ENCODE measurements around the gene ABCC4.

Gene ABCC4

DNA sequence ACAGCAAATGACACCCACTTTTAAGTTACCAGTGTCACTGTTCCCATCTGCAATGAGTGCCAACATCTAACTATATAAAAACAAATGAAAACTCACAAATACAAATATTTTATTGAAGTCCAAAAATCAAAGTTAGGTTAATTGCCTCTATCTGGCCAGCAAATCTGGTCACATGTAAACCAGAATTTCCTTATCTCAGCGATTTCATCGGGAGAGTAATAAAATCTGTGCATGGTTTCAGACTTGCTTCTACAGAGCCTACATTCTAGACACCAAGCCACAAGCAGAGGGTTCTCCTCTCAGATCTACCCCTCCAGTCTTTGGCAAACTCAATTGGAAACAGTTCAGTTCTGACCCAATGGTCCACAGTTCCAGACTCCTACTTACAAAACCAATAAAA, 189.6 kb downstream of the ABCC4 start:
- in situ Hi-C loops (cut with HindIII; ENCODE audit: low pct_ligation_motif_present, low pct_unique_long_range_greater_than_20kb, low sequenced_read_pairs): no loop called here
- no peak for DNase-seq

DNA sequence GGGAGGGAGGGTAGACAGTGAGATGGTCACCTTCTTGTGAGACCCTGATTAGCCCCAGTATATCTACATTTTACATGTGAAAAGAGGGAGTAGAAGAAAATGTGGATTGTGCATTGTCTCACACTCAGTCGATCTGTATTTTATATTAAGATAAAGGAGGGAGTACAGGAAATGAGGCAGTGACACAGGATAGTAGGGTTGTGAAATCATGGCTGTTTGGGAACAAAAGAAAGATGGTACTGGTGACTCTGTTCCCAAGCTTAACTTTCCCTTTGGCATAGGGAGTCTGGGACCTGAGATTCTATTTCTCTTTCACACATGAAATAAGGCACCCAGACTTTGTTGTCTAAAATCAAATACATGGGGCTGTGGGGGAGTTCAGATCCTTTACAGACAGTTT, 194.7 kb downstream of the ABCC4 start:
- DNase-seq: no peak
- in situ Hi-C loops (cut with HindIII; ENCODE audit: low pct_ligation_motif_present, low pct_unique_long_range_greater_than_20kb, low sequenced_read_pairs): no loop called here

DNA sequence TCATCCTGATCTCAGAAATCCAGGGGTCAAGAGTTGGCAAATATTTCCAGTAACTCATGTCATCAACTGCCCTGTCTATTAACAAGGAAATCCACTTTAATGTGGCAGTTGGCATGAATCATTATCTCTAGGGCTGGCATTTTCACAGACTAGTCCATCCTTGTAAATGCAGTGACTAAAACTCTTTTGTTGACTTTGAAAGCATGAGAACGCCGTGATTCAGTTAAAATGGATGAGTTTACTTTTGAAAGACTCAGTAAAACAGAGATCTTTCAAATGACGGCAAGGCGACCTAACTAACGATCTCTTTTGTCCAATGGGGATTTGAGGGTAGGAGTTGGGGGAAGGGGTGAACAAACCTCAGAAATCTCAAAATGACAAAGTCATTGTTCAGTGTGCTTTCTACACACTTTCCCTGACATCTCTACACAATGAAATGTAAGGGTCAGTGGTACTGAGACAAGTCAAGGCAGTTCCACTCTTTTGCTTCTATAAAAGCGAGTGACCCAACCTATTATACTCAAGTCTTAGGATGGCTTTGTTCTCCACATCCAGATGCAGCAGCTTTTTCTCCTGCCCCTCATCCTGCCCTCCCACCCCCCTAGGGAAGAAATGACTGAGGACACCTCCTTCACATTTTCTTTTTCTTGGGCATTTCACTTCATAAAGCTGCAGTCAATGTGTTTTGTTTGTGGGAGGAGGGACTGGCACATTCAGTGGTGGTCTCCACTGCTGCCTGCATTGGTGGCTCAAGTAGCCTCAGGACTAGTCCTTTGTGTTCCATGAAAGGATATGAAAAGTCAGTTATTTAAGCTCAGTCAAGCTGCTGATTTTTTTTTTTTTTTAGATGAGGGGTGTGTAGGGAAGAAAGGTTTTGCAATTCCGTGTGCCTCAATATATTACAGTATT, 200.5 kb downstream of the ABCC4 start:
- DNase-seq: peak; percentile 27
- in situ Hi-C loops (cut with HindIII; ENCODE audit: low pct_ligation_motif_present, low pct_unique_long_range_greater_than_20kb, low sequenced_read_pairs): no loop called here

DNA sequence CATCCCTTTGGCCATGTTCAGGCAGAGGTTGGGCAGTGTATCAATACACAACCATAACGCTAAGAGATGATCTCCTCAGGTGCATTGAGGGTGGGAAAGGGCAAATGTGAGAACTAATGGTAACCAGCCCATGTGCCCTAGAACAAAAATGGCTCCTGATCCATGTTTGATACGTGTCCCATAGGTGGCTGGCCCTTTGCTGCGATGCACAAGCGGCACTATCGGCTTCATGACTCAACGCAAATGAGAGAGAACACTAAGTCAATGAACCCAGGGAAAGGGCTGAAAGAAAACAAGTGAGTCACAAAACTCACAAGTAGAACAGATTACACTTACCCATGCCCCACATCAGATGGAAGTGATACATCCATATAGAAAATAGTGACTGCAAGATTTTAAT, 201.7 kb downstream of the ABCC4 start:
- DNase-seq: no peak
- in situ Hi-C loops (cut with HindIII; ENCODE audit: low pct_ligation_motif_present, low pct_unique_long_range_greater_than_20kb, low sequenced_read_pairs): no loop called here

DNA sequence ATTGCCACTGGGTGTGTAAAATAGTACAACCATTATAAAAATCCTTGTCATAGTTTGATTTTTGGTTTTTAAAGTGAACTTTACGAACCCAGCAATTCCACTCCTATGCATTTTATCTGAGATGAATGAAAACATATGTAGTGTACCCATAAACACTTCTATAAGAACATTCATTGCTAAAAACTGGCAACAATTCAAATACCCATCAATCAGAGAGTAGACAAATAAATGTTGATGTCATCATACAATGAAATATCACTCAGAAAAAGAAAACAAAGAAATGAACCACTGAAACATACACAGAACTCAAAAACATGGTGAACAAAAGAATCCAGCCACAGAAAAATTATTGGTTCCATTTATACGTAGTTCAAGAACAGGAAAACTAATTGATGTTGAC, 202.3 kb downstream of the ABCC4 start:
- DNase-seq: no peak
- in situ Hi-C loops (cut with HindIII; ENCODE audit: low pct_ligation_motif_present, low pct_unique_long_range_greater_than_20kb, low sequenced_read_pairs): no loop called here

DNA sequence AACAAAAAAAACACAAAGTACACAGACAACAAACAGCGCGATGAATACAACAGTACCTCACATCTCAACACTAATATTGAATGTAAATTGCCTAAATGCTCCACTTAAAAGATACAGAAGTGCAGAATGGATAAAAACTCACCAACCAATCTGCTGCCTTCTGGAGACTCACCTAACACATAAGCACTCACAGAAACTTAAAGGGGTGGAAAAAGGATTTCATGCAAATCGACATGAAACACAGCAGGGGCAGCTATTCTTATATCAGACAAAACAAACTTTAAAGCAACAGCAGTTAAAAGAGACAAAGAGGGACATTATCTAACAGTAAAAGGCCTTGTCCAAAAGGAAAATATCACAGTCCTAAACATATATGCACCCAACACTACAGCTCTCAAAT, 209.5 kb downstream of the ABCC4 start:
- in situ Hi-C loops (cut with HindIII; ENCODE audit: low pct_ligation_motif_present, low pct_unique_long_range_greater_than_20kb, low sequenced_read_pairs): no loop called here
- DNase-seq: no peak

DNA sequence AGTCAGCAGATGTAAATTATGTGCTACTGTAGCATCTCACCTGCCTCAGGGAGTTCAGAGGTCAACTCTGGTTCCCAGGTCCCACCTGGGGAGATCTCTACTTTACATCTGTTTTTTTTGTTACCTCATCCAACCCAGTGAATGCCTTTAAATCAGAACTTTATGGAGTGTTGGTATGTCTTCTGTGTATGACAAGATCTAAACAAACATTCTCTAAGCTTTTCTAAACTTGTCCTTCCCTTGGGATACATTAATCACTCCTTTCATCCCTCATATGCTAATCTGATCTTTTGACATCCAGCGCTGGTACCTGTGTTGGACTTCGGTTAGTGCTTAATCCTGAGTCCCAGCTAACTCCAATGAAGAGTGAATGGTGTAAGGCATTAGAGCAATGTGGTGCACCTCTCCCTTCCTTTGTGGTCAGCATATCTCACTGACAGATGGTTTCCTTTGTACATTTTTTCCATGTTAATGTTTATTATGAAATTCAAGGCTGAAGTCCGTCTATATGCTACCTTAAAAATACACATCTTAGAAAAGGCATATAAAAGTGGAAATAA, 213.4 kb downstream of the ABCC4 start:
- in situ Hi-C loops (cut with HindIII; ENCODE audit: low pct_ligation_motif_present, low pct_unique_long_range_greater_than_20kb, low sequenced_read_pairs): no loop called here
- no peak for DNase-seq

DNA sequence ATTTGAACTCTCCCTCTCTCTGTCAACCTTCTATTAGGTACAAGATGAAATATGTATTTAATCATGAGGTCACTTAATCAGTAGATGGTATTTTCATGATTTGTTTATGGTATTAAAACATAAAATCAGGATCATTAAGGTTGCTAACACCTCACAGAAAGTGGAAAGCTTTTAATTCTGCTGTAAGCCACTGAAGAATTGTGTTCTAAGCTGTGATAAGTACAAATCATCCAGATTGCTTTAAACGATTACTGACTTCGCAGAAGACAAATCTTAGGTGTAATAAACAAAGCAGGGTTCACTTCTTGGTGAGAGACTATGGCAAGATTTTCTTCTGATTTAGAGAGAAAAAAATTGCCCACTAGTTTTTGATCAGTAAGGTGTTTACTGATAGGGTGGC, 214.5 kb downstream of the ABCC4 start:
- no peak for DNase-seq
- in situ Hi-C loops (cut with HindIII; ENCODE audit: low pct_ligation_motif_present, low pct_unique_long_range_greater_than_20kb, low sequenced_read_pairs): no loop called here

DNA sequence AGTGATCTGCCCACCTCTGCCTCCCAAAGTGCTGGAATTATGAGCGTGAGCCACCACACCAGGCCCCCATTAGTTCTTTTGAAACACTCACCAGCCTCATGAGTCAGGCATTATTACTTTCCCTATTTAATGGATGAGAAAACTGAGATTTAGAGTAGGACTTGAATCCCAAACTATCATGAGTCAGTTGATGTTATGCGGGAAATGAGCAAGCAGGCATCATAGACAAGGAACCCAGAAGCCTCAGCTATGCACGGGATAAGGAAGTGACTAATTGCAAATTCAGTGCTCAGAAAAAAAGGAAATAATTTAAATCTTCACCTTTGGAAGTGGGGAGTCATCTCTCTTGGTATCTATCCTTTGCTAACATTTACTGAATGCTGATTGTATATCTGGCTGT, 217.5 kb downstream of the ABCC4 start:
- in situ Hi-C loops (cut with HindIII; ENCODE audit: low pct_ligation_motif_present, low pct_unique_long_range_greater_than_20kb, low sequenced_read_pairs): no loop called here
- no peak for DNase-seq

DNA sequence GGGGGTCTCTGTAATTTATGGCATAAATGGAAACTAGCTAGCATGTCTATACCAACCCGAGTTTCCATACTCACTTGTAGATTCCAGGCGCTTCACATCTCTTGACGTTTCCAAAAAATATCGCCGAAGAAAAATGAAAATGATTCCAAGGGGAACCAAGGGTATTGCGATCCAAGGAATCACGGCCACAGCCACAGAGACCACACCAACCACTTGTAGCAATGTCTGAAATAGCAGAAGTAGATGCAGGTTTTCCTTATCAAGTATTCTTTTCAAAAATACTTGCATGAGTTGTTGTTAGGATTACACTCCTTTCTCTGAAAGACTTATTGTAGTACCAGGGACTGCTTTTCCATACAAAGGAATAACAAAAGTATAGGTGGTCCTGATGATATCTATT, 218.2 kb downstream of the ABCC4 start:
- no peak for DNase-seq
- in situ Hi-C loops (cut with HindIII; ENCODE audit: low pct_ligation_motif_present, low pct_unique_long_range_greater_than_20kb, low sequenced_read_pairs): no loop called here

DNA sequence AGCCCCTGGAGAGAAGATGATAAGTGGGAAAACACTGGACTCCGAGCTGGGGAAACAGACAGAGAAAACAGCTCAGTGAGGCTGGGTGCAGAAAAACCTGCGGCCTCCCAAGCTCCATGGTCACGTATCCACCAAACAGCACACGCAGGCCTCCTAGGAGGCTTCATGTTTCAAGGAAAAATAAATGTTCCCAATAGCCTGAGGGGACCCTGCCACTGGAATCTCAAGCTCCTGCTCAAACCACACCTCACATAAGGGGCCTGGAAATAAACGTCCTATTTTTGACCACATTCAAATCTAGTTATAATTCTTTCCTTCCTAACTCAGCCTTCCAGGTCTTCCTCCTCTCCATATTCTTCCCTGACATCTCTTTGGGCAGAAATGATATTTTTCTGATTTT, 225.7 kb downstream of the ABCC4 start:
- in situ Hi-C loops (cut with HindIII; ENCODE audit: low pct_ligation_motif_present, low pct_unique_long_range_greater_than_20kb, low sequenced_read_pairs): no loop called here
- DNase-seq: no peak

DNA sequence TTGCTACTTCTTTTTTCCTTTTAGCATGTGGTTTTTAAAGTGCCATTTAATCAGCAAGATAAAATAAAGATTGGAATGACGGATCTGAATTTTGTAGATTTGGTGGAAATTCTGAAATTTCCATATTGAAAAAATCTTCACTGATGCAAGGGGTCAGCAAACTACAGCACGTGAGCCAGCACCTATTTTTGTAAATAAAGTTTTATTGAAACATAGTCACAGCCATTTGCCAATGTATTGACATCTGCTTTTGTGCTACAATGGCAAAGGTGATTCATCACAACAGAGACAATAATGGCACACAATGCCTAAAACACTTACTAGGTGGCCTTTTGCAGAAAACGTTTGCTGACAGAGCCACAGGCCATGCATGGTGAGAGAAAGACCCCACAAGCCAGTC, 226.4 kb downstream of the ABCC4 start:
- in situ Hi-C loops (cut with HindIII; ENCODE audit: low pct_ligation_motif_present, low pct_unique_long_range_greater_than_20kb, low sequenced_read_pairs): no loop called here
- no peak for DNase-seq

DNA sequence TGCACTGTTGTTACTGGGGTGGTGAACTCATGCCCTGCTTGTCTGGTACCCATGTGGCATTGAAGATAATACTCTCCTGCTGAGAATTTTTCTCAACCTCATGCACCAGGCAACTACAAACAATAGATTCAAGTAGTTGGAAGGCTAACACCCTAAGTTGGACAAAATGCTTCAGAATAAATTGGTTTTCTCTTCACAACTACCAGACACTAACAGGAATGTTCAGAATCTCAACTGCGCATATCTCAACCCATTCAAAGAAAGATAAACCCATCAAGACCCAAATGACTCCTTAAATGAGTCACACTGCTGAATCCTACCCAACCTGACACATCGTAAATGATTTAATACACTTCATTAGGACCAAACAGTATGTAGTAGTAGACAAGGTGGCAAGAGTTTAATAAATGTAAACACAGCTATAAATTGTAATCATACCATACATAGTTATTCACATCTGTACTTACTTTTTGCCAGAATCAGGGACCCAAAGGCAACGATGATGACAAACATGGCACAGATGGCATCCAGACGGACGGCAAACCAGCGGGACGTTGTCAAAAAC, 227.4 kb downstream of the ABCC4 start:
- in situ Hi-C loops (cut with HindIII; ENCODE audit: low pct_ligation_motif_present, low pct_unique_long_range_greater_than_20kb, low sequenced_read_pairs): no loop called here
- no peak for DNase-seq

DNA sequence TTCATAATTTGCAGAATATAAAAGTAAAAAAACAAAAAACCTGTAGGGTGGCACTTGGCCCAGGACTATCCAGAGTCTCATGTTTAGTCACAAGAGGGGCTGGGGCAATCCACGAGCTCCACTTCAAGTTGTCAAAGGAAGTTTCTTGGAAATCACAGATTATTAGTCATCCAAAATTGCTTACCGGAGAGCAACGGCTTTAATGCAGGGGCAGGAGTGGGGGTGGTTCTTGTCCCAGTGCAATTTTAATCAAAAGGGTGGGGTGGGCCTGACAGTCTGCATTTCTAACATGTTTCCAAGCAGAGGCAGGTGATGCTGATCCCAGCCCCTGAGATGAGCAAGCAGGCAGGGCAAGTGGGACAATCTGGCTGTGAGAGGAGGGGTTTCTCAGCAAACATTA, 233.9 kb downstream of the ABCC4 start:
- no peak for DNase-seq

DNA sequence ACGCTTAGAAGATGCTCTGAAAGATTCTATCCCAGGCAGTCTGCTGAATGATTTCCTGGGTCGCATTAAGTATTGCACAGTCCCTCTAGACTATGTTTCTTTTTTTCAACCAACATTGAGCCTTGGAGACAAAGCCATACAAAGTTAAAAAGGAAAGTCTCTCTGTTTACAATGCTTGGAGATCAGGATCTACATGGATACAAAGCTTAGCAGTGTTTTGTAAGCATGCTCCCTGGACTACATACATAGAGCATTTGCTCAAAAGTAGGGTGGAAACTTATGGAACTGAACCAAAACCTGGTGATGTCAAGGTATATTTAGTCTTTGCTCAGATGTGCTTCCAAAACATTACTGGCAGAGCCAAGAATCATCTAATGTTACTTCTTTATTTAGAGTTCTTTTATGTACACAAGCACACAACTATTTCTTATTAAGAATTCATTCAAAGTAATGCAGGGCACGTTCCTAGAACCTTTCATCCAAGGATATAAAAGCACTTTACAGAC, 241.2 kb downstream of the ABCC4 start:
- in situ Hi-C loops (cut with HindIII; ENCODE audit: low pct_ligation_motif_present, low pct_unique_long_range_greater_than_20kb, low sequenced_read_pairs): no loop called here
- no peak for DNase-seq

More for the DNA sequence above, 233.9 kb downstream of the ABCC4 start:
- in situ Hi-C loops (cut with HindIII; ENCODE audit: low pct_ligation_motif_present, low pct_unique_long_range_greater_than_20kb, low sequenced_read_pairs): no loop called here

DNA sequence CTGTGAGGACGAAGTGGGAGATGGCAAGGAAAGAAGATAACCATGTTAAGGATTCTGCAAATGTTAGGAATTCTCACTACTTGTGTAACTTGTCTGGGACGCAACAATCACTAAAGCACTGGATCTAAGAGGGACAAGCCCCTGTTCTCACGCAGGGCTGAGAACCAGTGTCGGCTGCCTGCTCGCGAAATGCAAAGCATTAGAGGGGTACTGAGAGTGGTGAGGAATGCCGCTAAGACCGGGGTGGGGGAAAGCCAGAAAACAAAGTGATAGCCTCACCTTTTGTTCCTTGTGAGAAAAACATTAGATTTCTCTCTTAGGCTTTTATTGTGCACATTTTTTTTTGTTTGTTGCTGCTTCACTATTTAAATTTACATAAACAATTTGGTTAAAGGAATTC, 241.9 kb downstream of the ABCC4 start:
- DNase-seq: no peak
- in situ Hi-C loops (cut with HindIII; ENCODE audit: low pct_ligation_motif_present, low pct_unique_long_range_greater_than_20kb, low sequenced_read_pairs): no loop called here

DNA sequence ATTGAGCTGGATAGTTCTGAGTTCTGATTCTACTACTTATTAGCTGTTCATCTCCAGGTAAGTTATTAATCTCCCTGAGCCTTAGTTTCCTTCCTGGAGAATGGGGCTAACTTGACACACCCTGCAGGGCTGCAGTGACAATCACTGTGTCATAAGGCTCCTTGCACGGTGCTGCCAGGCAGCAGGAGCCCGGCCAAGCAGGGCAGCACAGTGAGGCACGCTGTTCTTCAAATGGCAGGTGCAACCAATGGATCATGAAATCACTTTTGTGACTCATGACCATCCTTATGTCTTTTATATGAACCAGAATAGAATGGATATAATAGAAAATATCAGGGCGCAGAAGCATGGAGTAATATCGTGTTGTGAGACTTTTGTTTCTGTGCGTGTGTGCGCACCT, 242.6 kb downstream of the ABCC4 start:
- in situ Hi-C loops (cut with HindIII; ENCODE audit: low pct_ligation_motif_present, low pct_unique_long_range_greater_than_20kb, low sequenced_read_pairs): no loop called here
- DNase-seq: no peak

DNA sequence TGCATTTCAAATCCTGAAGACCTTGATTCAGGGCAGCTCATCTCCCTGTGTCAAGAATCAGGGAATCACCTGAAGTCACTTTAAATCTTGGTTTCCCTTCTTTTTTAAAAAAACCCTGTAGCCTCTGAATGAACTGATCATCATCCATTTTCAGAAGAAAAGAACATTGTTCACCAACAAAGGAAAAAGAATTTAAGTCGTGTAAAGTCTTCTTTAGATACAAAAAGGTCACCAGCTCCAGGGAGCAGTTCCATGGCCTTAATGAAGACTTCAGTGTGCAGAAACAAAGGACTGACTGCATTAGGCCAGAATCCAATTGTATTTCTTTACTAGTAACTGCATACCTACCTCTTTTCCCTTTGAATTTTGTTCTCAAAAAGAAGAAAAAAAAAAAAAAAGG, 245.0 kb downstream of the ABCC4 start:
- in situ Hi-C loops (cut with HindIII; ENCODE audit: low pct_ligation_motif_present, low pct_unique_long_range_greater_than_20kb, low sequenced_read_pairs): no loop called here
- no peak for DNase-seq

DNA sequence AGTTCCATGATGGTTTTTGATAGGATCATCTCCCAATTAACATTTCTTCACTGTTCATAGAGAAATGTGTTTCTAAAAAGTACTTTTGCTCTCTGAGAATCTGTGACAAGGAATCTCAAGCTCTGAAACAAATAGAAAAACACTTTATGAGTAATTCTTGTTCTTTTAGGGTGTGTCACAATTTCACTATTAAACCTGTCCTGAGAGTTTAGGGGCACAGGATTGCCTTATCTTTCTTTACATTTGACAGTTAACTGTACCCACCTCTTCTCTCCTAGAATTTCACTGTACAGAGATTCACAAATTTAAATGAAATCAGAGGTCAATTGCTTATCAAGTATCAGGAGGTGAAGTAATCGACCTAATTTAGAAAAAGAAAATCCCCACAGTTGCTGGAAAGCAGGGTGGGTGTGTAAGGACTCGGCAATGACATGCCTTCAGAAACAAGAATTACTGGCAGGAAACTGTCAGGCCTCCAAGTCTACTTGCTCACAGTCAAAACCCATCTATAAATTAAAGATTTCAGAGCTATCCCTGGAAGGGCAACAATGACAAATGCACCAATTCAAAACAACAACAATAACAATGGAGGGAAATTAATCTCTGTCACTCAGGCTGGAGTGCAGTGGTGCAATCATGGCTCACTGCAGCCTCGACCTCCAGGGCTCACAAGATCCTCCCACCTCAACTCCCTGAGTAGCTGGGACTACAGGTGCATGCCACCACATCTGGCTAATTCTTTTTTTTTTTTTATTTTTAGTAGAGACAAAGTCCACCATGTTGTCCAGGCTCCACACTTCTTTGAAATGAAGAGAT, 250.2 kb downstream of the ABCC4 start:
- in situ Hi-C loops (cut with HindIII; ENCODE audit: low pct_ligation_motif_present, low pct_unique_long_range_greater_than_20kb, low sequenced_read_pairs): no loop called here

More for the DNA sequence above, 250.2 kb downstream of the ABCC4 start:
- no peak for DNase-seq

All from ACHN (cell line).